HG03575 (cell line): Measurements from ENCODE around the gene MILR1.

Source experiments
- ATAC-seq: cut with Tn5 transposase; IDR thresholded peaks from one replicate; pipeline ENCODE4 v1.9.1; 2021; ENCODE audit not compliant: unreplicated experiment, insufficient number of reproducible peaks, low FRiP score; ENCODE audit errors: extremely low read depth

Gene MILR1

DNA sequence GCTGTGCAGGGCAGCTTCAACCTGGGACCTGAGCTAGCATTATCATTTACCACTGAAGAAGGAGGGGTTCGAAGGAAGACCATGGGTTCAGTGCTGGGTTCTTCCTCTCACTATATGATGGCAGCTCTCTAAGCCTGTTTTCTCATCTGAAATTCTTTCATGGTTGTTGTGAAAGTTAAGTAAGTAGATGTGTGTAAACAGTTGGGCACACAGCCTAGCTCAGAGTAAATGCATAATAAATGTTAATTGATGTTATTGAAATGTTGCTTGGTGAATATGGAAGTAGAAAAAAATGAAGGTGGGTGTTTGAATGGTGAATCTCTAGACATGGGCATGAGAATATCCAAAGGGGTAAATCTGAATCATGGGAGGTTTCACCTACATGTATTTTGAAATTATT, 66.9 kb downstream of the MILR1 start:
- no peak for ATAC-seq
